HG03571 (cell line): Measurements from ENCODE around the gene TNPO1.

Source experiments
- ATAC-seq: cut with Tn5 transposase; IDR thresholded peaks from one replicate; pipeline ENCODE4 v1.9.1; 2021; ENCODE audit not compliant: unreplicated experiment

Gene TNPO1

DNA sequence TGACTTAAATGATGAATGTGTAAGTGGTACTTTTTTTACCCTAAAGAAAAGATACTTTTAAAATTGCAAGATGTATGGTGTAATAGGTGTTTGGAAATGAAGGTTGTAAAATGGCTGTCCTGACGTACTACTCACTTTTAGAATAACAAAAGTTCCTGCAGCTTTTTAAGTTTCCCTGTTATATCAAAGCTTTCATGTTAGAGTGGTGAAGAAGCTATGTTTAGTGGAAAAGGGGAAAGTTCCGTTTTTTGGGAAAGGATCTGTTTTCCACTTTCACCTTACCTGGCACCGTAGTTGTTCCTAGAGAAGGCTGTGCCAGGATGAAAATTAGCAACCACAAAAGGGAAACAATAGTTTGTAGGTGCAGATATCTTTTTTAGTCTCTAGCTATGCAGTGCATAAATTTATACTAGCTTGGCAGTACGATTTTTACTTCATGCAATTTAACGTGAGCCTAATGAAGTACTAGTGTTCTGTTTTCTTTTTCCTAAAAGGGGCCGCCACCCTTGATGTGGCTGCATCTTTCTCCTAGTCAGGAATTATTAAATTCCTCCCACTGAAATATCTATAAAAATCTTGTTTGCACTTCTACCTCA is 1.3 kb downstream of the TNPO1 start:
- ATAC-seq: no peak

DNA sequence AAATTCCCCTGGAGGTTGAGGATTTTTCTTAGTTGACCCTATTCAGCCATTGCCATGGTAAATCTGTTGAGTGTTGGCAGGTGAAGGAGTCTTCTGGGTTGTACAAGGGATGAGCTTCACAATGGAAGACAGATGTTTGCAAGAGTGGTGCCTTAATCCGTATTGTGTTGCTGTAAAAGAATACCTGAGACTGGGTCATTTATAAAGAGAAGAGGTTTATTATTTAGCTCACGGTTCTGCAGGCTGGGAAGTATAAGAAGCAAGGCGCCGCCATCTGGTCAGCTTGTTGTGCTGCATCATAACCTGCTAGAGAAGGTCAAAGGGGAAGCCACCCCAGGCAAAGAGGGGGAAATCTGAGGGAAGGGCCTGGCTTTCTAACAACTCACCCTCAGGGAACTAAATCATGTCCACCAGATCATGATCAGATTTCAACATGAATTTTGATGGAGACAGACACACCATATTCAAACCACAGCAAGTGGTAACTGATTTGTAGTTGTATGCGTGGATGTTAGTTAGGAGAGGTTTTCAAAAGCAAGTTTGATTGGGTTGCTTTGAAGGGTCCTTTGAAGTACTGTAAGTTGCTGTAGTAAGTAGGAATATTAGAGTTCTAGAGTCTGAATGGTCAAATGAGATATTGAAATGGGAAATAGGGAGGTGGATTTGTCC is 2.5 kb downstream of the TNPO1 start:
- no peak for ATAC-seq

DNA sequence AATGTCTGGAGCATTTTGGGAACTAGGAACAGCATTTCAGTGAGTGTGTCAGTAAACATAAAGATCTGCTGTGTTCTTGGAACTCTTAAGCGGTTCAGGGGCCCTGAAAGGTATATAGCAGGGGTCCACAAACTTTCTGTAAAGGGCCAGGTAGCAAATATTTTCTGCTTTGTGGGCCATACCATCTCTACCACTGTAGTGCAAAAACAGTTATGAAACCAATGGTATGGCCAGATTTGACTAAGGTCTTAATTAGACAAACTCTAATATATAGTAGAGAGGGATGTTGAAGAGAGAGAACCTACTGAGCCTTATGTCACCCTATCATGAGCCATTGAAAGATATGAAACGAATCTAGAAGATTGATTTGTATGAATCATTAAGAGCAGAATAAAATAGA is 5.3 kb downstream of the TNPO1 start:
- no peak for ATAC-seq

DNA sequence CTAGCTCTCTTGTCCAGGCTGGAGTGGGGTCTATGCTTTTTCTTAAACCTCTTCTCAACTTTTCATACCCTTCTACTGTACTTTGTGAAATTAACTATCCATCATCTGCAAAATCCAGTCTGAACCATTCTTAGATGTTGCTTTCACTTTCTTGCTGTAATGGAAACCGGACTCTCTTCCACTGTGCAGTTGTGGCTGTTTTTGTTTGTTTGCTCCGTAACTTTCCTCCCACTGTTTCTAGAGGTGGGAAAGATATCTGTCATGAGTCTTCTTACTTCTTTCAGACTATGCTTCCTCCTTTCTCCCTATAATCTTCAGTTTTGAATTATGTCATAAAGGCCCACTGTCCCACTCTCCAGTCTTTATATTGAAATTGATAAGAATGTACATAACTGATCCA is 6.5 kb downstream of the TNPO1 start:
- no peak for ATAC-seq

DNA sequence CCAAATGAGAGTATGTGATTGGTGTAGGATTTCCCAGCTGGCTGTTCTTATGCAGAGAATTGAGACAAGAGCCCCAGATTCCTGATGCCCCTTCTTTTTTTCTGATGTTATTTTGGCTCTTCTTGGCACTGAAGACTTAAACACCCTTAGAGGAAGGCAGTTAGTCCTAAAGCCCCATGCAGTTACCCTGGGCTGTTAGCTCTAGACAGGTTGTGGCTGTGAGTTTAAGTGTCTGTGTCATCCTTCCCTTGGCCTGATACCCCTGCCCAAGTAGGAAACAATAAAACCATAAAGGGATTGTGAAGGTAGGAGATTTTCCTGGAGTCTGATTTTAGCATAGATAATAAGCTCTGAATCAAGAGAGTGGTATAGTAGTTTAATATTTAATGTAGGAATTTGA is 13.2 kb downstream of the TNPO1 start:
- no peak for ATAC-seq

DNA sequence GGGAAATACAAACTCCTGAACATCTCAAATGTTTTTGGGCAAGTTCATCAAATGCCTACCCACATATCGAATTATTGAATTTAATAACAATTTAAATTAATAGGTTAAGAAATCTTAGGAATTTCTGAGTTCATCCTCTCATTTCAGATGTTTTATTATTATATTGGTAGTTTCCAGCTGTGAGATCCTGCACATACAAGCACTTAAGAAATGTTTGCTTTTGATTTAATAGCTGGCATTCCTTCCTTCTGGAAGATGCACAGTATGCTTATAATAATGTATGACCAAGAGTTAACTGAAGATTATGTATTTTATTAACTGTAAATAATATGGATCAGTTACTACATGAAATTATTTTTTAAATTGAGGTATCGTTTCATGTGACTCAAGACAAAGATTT is 13.9 kb downstream of the TNPO1 start:
- ATAC-seq: no peak

DNA sequence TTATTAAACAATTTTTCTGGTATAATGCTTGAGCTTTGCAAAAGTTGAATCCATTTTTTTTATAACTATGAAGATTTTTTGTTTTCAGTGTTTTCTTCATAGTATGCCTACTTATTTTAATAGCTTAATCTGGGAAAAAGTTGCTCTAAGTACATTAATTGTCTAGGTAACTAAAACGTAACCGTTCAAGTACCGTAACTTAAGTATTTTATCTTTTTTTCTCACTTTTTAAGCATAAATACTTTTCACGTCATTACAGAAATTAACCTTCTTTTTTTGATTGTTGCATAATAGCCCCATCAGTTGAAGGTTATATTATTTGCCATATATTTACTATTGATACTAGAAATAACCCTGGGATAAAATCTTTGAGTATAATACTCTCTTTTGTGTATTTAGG is 15.2 kb downstream of the TNPO1 start:
- ATAC-seq: no peak

- ATAC-seq: no peak
Measured at GRCh38 chr5:72834924-72835323, 18.5 kb downstream of the TNPO1 start.

DNA sequence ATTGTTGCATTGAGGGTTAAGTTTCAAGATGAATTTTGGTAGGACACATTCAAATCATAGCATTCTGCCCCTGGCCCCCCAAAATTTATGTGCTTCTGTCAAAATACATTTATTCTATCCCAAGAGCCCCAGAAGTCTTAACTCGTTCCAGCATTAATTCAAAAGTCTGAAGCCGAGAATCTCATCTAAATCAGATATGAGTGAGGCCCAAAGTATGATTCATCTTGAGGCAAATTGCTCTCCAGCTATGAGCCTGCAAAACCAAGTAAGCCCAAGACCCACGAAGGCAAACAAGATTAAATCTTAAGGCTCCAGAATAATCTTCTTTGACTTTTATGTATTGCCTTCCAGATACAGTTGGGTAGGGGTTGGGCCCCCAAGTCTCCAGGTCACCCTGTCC is 19.2 kb downstream of the TNPO1 start:
- no peak for ATAC-seq

- ATAC-seq: no peak
Measured at GRCh38 chr5:72836810-72837209, 20.3 kb downstream of the TNPO1 start.

DNA sequence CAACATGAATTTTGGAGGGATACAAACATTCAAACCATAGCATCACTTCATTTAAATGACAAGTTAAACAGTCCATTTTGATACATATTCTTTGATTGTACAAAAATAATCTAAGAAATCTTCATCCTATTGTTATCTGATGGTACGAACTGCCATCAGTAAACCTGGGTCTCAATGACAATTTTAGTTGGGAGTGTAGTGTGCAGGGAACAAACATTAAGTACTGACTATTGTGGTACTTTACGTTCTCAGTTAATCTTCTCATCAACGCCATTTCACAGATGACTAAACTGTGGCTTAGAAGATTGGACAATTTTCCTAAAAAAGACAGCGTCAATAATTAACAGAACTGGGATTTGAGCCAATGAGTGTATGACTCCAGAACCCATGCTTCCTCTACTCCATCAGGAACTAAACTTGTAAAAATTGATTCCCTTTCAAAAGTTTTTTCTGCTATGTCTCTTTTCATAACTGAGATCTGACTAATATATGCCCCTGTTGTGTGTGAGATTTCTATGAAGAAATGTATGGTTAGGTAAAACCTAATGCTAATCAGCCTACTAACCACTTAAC is 21.1 kb downstream of the TNPO1 start:
- ATAC-seq: no peak

GRCh38 chr5:72840041-72840440 is 23.6 kb downstream of the TNPO1 start:
- no peak for ATAC-seq

DNA sequence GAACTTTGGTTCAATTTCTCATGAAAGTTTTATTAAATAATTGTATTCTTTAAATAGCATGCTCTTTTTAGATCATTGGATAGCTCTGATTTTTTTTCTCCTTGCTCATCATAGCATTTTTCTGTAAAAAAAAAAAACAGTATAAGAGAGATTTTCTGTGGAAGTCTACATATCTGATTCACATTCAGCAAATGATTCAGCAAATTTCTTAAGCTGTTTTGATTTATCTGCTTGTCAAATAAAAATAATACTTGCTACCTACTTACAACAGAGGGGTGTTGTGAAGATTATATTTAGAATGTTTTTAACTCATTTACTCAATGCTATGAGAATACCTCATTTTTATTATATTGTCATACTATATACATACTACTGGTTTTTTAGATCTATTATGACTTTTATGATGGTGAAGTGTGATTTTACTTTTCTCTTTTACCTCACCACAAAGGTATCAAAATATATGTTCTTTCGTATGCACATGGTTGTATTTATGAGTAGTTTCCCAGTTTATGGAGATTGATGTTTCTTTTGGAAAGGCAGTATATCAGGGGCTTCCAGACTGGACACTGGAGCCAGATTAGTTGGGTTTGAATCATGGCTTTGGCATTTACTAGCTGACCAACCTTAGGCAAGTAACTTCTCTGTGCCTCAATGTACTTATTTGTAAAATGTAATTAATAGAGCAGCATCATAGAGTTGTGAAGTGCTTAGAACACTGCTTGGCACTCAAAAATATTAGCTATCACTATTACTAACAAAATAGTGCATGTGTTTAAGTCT is 25.5 kb downstream of the TNPO1 start:
- no peak for ATAC-seq

DNA sequence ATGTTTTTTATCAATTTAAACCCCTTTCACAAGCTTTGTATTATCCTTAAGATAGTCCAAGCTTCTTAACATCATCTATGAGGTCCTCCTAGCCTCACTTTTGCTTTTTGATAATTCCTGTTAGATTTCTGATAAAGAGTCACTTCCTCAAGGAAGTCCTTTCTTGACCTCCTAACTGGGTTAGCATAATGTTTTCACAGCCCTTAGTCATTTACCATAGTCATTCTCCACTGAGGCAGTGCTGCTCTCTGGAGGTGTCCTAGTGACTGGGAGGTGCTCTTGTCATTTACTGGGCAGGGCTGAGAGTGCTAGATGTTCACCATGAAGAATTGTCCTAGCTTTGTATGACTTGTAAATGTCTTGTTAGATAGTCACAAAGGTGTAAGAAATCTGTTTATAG is 26.4 kb downstream of the TNPO1 start:
- ATAC-seq: no peak

DNA sequence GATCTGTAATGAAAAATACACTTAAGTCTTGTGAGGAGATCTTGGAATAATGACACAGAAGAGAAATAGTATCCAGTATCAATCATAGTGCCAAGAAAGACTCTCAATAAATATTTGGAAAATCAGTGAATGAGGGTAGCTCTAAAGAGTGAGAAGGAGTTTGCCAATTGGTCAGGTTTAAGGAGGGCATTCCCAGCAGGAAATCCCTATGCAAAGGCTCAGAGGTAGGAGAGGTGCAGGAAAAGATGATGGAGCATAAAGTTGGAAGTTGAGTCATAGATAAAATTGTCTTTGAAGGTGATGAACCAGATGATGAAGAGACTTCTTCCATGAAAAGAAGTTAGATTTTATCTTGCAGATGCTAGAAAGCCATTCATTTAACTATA is 27.8 kb downstream of the TNPO1 start:
- ATAC-seq: no peak

GRCh38 chr5:72845889-72846288 is 29.4 kb downstream of the TNPO1 start:
- no peak for ATAC-seq

GRCh38 chr5:72846483-72846882 is 30.0 kb downstream of the TNPO1 start:
- ATAC-seq: no peak

GRCh38 chr5:72847439-72847838 is 31.0 kb downstream of the TNPO1 start:
- no peak for ATAC-seq

DNA sequence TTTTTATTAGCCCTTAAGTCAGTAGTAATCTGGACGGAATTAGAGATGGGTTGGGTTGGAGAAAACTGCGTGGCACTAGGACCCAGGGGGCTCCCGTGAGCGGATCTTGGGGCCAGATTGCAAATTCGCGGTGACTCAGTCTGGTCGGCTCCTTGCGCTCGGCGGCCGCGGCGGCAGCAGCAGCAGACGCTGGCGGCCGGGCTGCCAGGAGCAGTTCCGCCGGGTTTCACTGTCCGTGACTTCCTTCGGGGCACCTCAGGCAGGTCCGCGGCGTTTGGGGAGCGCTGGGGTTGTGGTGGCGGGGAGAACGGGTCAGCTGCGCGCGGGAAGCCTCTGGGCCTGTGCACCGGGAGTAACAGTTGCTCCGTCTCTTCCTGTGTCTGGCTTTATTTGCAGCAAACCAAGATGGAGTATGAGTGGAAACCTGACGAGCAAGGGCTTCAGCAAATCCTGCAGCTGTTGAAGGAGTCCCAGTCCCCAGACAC is 31.6 kb downstream of the TNPO1 start:
- peak; percentile 76 for ATAC-seq

DNA sequence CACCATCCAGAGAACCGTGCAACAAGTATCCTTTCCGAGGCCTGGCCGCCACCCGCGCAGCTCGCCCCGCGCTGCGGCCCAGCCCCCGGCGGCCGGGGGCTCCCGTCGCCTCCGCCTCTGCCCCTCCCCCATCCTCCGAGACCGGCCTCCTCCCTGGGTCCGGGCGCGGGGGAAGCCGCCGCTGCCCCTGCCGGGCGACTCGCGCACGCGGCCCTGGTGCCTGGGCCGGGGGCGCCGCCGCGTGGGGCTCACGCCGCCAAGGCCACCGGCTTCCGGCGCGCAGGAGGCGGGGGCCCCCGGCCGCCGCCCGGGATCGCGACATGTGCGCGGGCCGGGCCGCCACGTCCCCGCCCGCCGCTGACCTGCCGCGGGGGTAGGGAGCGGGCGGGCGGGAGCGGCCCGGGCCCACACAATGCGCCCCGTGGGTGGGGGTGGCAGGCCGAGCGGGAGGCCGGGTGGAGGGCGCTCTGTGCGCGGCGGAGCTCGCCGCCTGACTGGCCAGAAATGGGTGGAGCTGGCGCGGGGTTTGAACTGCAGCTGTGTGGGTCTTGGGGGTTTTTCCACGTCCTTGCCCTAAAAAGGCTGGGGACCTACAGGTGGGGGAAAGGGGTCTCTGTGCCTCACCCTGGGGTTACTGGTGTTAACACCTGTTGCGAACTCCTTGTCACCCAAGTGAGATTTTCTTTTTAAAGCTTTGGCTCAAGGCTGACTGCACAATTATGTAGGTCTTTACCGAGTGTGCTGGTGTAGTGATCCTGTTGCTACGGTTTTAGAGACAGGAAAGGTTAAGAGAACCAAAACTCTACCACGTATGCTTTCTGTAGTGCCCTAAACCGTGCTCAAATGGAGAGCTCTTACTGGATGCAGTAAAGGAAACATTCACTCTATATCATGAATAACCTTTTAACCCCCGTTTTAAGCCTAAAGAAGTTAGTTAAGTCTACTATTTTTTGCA is 32.3 kb downstream of the TNPO1 start:
- ATAC-seq: peak; percentile 46

DNA sequence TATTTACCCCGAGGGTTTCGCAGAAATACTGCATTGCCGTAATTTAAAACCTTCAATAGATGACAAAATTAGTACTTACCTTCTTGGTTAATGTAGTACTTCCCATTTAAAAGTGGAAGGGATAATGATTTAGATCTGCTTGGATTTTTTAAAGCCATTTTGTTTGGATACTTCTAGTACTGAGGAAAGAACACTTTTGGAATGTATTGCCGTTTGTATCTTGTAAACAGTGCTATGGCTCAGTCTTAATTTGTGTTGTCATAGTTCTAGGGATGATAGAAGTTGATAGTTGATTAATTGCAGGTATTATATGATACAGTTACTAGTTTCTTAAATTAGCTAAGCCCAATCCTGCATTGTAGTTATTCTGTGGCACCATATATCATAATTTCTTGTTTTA is 33.1 kb downstream of the TNPO1 start:
- ATAC-seq: no peak
